Esophagus muscularis mucosa (tissue), 4 donors: ENCODE measurements around the gene RHOBTB3.

ENCODE experiments used
- EP300 ChIP-seq: sonication (generic); formaldehyde crosslinking; IDR thresholded peaks from one replicate; pipeline ENCODE4 v1.6.1; 2017; ENCODE audit warnings: antibody characterized with exemption
- POLR2A ChIP-seq: fragments of 450-650 bp; IDR thresholded peaks from one replicate; pipeline ENCODE4 v1.6.1; 2017; ENCODE audit warnings: antibody characterized with exemption, moderate library complexity, mild to moderate bottlenecking, low read depth
- POLR2AphosphoS5 ChIP-seq, 2 donors: sonication (generic); formaldehyde crosslinking; IDR thresholded peaks; one replicate each; pipeline ENCODE4 v1.6.1; 2017; ENCODE audit warnings: antibody characterized with exemption in 2 of 2
- TF ChIP-seq, protein P1 (sequence below), 3 experiments: fragments of 200-600 bp in 2 of 3; fragments of 450-650 bp in 1 of 3; sonication (generic) in 2 of 3; IDR thresholded peaks; one replicate each; pipeline ENCODE4 v1.5.1; 2017 to 2019; ENCODE audit warnings: antibody characterized with exemption in 3 of 3, mild to moderate bottlenecking in 2 of 3, moderate library complexity in 1 of 3

DNA sequence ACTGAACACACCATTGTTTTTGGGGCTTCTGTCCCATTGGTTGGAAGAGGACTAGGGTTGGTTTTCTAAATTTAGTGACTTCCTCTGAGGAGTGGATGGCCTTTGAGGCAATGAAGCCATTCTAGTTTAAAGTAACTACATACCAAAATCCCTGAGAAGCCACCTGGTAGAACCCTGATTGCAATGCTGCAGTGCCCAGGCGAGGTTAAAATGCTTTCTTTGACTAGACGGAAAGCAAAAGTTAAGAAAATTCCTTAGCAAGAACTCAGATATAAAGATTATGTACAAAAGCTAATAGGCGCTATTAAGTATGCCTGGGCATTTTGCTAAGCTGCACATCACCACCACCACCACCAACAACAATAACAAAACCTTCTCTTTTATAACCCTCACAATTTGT is 70.8 kb downstream of the RHOBTB3 start:
- TF ChIP-seq, protein P1, sequence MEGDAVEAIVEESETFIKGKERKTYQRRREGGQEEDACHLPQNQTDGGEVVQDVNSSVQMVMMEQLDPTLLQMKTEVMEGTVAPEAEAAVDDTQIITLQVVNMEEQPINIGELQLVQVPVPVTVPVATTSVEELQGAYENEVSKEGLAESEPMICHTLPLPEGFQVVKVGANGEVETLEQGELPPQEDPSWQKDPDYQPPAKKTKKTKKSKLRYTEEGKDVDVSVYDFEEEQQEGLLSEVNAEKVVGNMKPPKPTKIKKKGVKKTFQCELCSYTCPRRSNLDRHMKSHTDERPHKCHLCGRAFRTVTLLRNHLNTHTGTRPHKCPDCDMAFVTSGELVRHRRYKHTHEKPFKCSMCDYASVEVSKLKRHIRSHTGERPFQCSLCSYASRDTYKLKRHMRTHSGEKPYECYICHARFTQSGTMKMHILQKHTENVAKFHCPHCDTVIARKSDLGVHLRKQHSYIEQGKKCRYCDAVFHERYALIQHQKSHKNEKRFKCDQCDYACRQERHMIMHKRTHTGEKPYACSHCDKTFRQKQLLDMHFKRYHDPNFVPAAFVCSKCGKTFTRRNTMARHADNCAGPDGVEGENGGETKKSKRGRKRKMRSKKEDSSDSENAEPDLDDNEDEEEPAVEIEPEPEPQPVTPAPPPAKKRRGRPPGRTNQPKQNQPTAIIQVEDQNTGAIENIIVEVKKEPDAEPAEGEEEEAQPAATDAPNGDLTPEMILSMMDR (IDR thresholded peaks at IDR 0.05): no peak
- TF ChIP-seq EP300 (no peak), POLR2AphosphoS5 (IDR thresholded peaks at IDR 0.05) (no peak), POLR2A (no peak)
